ENCODE data around the gene CPLX4. TPM values are rescaled to one million over a fixed set of nuclear protein-coding genes. Genes with fewer than 3 reads are reported as not detected.

The CPLX4 gene
- total and polyA plus RNA-seq, 2 of the 8 experiments (the other 6 are each of a cell fraction or from before 2014, with no cell fraction given) = not detected

GRCh38 chr18:59324623-59324971, 6.1 kb upstream of the CPLX4 start:
- FAIRE-seq = no peak
- no peak overlapping the region for H3K9ac ChIP-seq (replicated peaks in 1 of 4; ENCODE audit: extremely low read depth in 1 of 4, low read depth in 3 of 4, low read length in 3 of 4)
- H2BK15ac ChIP-seq (ENCODE audit: low read length) = no peak overlapping the region
- H3K4me1 ChIP-seq (replicated peaks in 1 of 4; ENCODE audit: control insufficient read depth in 3 of 4, insufficient read depth in 4 of 4, low read length in 3 of 4) = no peaks in the 10 kb centered on the region
- no peak overlapping the region for H3K14ac ChIP-seq (ENCODE audit: insufficient read length)
- H2BK12ac ChIP-seq (ENCODE audit: low read depth, low read length) = no peak overlapping the region
- no peaks in the 10 kb centered on the region for H3K23me2 ChIP-seq (ENCODE audit: low read depth, low read length)
- H3K4me3 ChIP-seq (ENCODE audit: extremely low read depth in 1 of 4, insufficient read depth in 2 of 4, low read depth in 3 of 4, low read length in 4 of 4) = no peak overlapping the region
- H3K4ac ChIP-seq (replicated peaks; ENCODE audit: insufficient read length, low read depth, low read length) = no peak overlapping the region
- no peak overlapping the region for H3K56ac ChIP-seq (replicated peaks; ENCODE audit: insufficient read length, low read depth, low read length)
- no peak overlapping the region for H2BK20ac ChIP-seq (ENCODE audit: low read length)
- DNase-seq (ENCODE audit: low read depth in 1 of 2, low spot score in 2 of 2) = no peak
- no peak overlapping the region for H3K4me2 ChIP-seq (ENCODE audit: insufficient read depth in 1 of 2, low read depth in 2 of 2, low read length in 2 of 2)
- no peak overlapping the region for H2AK5ac ChIP-seq (ENCODE audit: low read depth, low read length)
- WGBS, 2 experiments (ENCODE audit: extremely low coverage in 1 of 2, insufficient coverage in 1 of 2, insufficient read length in 1 of 2, insufficient replicate concordance in 2 of 2, low coverage in 1 of 2, low lambda C conversion rate in 2 of 2, missing lambda C conversion rate in 1 of 2) = 90% methylated on average over 4 of the region's 4 CpGs; no CpG with 5 or more reads in 1 of the 2 experiments
- H3K79me2 ChIP-seq (ENCODE audit: control insufficient read depth in 1 of 2, insufficient read depth in 2 of 2, low read length in 2 of 2) = no peaks in the 10 kb centered on the region
- no peak overlapping the region for H2AFZ ChIP-seq (ENCODE audit: low read length)
- H3K9me3 ChIP-seq (ENCODE audit: insufficient read depth in 2 of 2, low read depth in 1 of 2, low read length in 1 of 2) = no peaks in the 10 kb centered on the region
- H4K91ac ChIP-seq (replicated peaks; ENCODE audit: insufficient read length, low read length) = no peak overlapping the region
- H4K5ac ChIP-seq (ENCODE audit: insufficient read length, low read depth, low read length) = no peak overlapping the region
- no peak overlapping the region for H3K18ac ChIP-seq (ENCODE audit: extremely low read depth, low read length)
- H2BK120ac ChIP-seq (replicated peaks; ENCODE audit: low read depth, low read length) = no peak overlapping the region
- no peak overlapping the region for H4K8ac ChIP-seq (ENCODE audit: extremely low read depth, insufficient read depth, low read length)
- H3K36me3 ChIP-seq (ENCODE audit: control insufficient read depth in 2 of 4, insufficient read depth in 4 of 4, low read length in 3 of 4) = peaks cover 0 to 21% (median 6%) of the 10 kb centered on the region in 4 experiments; a peak in 4 of 8 replicates
- ChIA-PET CTCF (ENCODE audit: partially characterized antibody) (interaction anchor here (1.0 kb wide), 1 partner anchor 77 kb away, joined by 3 read pairs; no protein-coding TSS in a partner anchor), POLR2A (ENCODE audit: partially characterized antibody) (interaction anchor here (0.9 kb wide), 1 partner anchor 15 kb away, joined by 3 read pairs; no protein-coding TSS in a partner anchor)
- no peaks in the 10 kb centered on the region for H3K27me3 ChIP-seq (replicated peaks in 1 of 4; ENCODE audit: control insufficient read depth in 3 of 4, extremely low read depth in 1 of 4, insufficient read depth in 3 of 4, low read length in 3 of 4)
- H2BK5ac ChIP-seq (ENCODE audit: low read depth, low read length) = no peak overlapping the region
- H3K79me1 ChIP-seq (ENCODE audit: low read depth, low read length) = no peaks in the 10 kb centered on the region
- H4K20me1 ChIP-seq (replicated peaks in 1 of 2; ENCODE audit: control insufficient read depth in 1 of 2, insufficient read depth in 2 of 2, low read length in 2 of 2) = no peaks in the 10 kb centered on the region
- no peak overlapping the region for H3K27ac ChIP-seq (ENCODE audit: low read depth, low read length)
- H3K23ac ChIP-seq (ENCODE audit: insufficient read length) = no peak overlapping the region
- no peak for TF ChIP-seq SP4 (IDR thresholded peaks at IDR 0.05; ENCODE audit: low read length)
- no peak for TF ChIP-seq EGR1 (IDR thresholded peaks at IDR 0.05; ENCODE audit: borderline replicate concordance, low read depth, low read length)
- no peak for TF ChIP-seq KDM5A (IDR thresholded peaks at IDR 0.05; ENCODE audit: low read length)
- no peak for TF ChIP-seq EP300 (IDR thresholded peaks at IDR 0.05; ENCODE audit: borderline replicate concordance in 1 of 2, low read depth in 2 of 2, low read length in 2 of 2)
- TF ChIP-seq TCF12 (IDR thresholded peaks at IDR 0.05; ENCODE audit: low read depth, low read length) = no peak
- TF ChIP-seq PHF8 (conservative IDR thresholded peaks at IDR 0.05; ENCODE audit: low read depth, low read length) = no peak
- no peak for TF ChIP-seq RNF2 (IDR thresholded peaks at IDR 0.05; ENCODE audit: borderline replicate concordance, low read depth, low read length, missing control alignments, poor library complexity, severe bottlenecking)
- no peak for TF ChIP-seq CREB1 (IDR thresholded peaks at IDR 0.05)
- TF ChIP-seq E2F6 (IDR thresholded peaks at IDR 0.05) = no peak
- TF ChIP-seq HDAC6 (IDR thresholded peaks at IDR 0.05; ENCODE audit: low read depth, low read length) = no peak
- no peak for TF ChIP-seq RAD21 (IDR thresholded peaks at IDR 0.05 in 1 of 2, conservative IDR thresholded peaks at IDR 0.05 in 1 of 2; ENCODE audit: low read depth in 2 of 2, low read length in 2 of 2)
- TF ChIP-seq SIX5 (IDR thresholded peaks at IDR 0.05; ENCODE audit: low read depth, low read length) = no peak
- TF ChIP-seq RFX5 (IDR thresholded peaks at IDR 0.05; ENCODE audit: borderline replicate concordance, low read depth, low read length) = no peak
- no peak for TF ChIP-seq SUZ12 (IDR thresholded peaks at IDR 0.05; ENCODE audit: low read length)

Measured in H1 (cell line).